ENCODE data around the gene CHRM2.

The CHRM2 gene

DNA sequence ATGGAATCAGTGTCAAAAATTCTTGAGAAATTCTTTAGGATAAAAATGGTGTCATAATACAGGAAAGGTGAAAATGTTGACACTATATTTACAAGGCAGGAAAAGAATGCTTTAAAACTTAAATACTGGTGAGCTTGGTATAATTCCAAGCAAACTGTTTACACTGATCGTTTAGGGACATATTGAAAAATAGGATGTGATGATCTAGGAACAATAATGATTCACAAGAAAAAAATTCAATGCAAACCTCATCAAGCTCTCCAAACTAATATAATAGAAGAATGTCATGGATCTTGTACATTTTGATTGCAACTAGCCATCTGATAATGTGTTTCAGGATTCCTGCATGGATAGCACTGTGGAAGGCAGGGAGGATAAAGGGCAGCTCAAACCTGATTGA lies 98.4 kb downstream of the CHRM2 start:
- no peak for DNase-seq

- no peak for DNase-seq
These were observed 101.3 kb downstream of the CHRM2 start for GRCh38 chr7:136969761-136970160.

GRCh38 chr7:136971776-136972175 lies 103.3 kb downstream of the CHRM2 start:
- no peak for DNase-seq

DNA sequence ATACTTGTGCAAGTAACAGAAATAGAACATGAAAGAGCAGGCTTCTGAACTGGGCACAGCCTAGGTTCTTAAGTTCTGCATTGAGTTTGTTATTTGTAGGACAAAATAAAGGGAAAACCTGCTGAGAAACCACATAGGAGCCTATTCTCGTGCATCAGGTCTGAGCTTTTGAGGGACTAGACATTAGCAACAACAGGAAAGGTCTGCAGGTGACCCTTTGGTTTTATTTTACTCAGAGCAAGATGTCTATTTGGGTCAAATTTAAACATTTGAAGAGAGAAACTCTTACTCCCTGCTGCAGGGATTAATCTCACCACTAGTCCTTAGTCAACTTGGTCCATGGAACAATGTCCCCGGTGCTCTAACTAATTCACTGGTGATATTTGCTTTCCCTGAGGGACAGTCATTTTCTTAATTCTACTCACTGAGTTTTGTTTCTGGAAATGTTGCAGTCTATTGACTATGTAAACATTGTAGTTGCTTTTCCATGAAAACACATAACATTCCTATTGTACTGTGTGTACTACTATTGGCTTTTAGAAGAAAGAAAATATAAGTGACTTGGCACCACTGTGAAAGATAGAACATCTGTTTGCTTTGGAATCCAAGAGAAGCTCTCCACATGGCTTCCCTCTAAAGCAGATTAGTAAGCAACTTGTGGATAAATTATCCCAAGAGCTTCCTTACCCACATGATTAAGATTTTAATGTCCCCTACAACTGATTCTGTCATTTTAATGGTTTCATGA lies 108.2 kb downstream of the CHRM2 start:
- DNase-seq, result no peak

GRCh38 chr7:136993377-136993776 lies 124.9 kb downstream of the CHRM2 start:
- no peak for DNase-seq

- DNase-seq, result no peak
These were observed 129.3 kb downstream of the CHRM2 start for GRCh38 chr7:136997735-136998134.

- DNase-seq, result no peak
These were observed 130.0 kb downstream of the CHRM2 start for GRCh38 chr7:136998495-136998894.

DNA sequence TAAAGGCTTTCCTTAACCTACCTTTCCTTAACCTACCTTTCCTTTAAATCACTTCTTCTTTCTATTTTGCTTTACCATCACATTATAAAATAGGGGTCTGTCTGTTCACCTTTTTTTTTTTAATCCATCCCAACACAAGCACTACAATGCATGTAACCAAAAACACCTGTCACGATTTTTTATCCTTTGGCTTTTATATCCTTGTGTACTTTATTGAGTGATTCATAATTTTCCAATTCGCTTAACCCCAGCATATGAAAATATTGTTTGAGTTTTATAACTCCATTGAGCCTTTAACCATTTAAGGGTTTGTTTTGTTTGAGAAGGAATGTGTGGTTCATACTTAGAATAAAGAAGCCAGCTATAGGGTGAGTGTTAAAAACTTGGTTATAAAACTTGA lies 132.2 kb downstream of the CHRM2 start:
- DNase-seq, result no peak

- no peak for DNase-seq
These were observed 132.6 kb downstream of the CHRM2 start for GRCh38 chr7:137001041-137001440.

DNA sequence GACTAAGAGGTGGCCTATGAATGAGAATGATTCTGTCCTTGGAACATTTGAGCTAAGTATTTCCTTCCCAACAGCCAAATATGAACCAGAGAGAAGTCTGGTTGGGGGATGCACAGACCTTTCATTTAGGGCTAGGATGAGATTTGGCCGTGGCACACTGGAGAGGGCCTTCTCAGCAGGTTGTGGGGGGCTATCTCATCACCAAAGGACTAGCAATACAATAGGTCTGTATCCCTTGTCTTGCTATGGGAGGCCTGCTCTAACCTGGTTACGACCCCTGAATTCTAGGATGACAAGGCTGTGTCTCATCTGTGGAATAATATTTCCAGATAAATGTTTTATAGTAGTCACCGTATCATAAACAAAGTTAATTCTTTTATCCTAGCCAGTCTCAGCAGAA lies 133.0 kb downstream of the CHRM2 start:
- no peak for DNase-seq

GRCh38 chr7:137003086-137003485 lies 134.6 kb downstream of the CHRM2 start:
- no peak for DNase-seq

DNA sequence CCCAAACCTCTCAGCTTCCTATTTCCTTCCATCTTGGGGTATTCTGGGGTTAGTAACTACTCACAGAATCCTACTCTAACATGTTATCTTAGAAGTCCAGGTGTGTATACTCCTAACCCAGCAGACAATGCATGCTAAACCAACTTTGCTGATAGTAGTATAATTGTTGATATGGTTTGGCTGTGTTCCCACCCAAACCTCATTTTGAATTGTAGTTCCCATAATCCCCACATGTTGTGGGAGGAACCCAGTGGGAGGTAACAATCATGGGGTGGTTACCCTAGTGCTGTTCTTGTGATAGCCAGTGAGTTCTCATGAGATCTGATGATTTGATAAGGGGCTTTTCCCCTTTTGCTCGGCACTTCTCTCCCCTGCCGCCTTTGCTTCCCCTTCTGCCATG lies 135.1 kb downstream of the CHRM2 start:
- no peak for DNase-seq

- DNase-seq, result no peak
These were observed 137.4 kb downstream of the CHRM2 start for GRCh38 chr7:137005873-137006272.

DNA sequence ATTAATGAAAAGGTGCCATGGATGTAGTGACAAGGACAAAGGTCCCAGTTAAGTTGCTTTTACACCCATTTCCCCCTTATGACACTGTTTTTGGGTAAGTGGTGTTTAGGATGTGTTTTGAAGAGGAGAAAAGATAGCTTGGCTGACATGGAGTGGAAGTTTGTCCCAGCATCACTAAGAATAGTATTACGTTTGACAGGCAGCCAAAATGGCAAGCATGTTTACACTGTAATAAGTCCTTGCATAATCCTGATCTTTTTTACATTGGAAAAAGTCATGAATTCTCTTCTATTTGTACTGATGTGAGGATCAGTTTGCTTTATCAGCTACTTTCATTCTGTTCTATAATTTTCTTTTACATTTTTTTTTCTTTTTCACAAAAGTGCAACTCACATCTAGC lies 137.8 kb downstream of the CHRM2 start:
- no peak for DNase-seq

GRCh38 chr7:137007001-137007694 lies 138.7 kb downstream of the CHRM2 start:
- no peak for DNase-seq

DNA sequence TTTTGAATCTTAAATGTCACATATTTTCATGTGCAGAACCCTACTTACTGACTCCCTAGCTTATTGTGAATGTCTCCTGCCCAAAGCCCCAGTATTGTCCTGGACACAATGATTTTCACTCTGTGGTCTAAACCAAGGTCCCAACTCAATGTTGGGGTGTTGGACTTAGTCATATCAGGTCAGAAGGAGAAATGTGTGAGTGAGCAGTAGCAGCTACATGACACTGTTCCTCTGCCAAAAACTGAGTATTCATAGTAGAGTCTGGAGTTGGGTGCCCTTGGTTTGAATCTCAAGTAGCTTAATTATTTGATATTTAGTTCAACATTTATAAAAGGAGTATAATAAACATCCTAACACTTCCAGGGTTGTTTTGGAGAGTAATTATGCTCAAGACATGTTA lies 141.0 kb downstream of the CHRM2 start:
- no peak for DNase-seq

DNA sequence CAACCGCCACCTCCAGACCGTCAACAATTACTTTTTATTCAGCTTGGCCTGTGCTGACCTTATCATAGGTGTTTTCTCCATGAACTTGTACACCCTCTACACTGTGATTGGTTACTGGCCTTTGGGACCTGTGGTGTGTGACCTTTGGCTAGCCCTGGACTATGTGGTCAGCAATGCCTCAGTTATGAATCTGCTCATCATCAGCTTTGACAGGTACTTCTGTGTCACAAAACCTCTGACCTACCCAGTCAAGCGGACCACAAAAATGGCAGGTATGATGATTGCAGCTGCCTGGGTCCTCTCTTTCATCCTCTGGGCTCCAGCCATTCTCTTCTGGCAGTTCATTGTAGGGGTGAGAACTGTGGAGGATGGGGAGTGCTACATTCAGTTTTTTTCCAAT lies 146.6 kb downstream of the CHRM2 start:
- no peak for DNase-seq

DNA sequence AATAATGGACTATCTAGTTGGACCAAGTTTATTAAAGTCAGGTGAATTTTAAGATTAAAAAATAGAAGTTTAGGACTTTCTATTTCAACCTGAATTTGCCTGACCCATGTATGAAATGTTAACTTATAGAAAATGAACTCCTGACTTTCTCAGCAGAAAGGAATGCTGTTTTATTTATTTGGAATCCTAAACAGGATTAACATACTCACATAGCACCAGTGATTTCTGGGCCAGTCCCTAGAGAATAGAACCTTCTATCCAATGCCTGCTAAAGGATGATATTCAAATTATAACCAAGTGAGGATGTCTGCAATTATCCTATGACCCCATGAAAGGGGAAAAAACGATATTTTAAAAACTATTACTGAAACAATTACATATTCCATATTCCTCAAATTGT lies 148.8 kb downstream of the CHRM2 start:
- DNase-seq, result no peak

GRCh38 chr7:137018468-137018867 lies 150.0 kb downstream of the CHRM2 start:
- DNase-seq, result no peak

DNA sequence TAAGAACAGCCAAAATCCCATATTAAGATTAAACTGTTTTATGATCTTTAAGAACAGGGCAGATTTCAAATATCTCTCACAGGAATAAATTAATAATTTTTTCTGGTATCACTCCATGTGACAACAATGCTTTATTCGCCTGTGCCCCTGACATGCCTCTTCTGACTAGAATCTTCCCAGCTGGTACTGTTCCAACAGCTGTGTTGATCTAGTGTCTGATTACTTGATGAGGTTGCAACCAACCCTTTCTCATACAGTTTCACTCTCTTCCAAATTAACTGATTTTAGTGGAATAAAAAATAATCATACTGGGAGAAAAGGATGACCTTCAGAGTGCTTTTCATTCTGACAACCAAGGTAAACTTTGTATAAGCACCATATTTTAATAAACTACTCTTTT lies 151.9 kb downstream of the CHRM2 start:
- DNase-seq, result no peak

GRCh38 chr7:137025469-137026175 lies 157.2 kb downstream of the CHRM2 start:
- DNase-seq, result no peak

DNA sequence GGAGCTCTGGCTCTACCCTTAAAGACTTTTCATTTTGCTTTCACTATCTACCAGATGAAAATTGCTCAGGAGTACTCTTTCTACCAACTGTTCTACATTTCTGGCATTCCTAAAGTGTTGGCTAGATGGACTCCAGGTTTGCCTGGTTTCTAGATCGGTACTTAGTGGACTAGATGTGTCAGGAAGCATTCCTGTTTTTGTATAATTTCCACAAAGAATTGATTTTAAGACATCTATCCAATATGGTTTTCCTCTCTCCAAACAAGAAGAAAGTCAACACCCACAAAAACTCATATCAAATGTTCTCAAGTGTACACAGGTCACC lies 157.7 kb downstream of the CHRM2 start:
- no peak for DNase-seq

DNA sequence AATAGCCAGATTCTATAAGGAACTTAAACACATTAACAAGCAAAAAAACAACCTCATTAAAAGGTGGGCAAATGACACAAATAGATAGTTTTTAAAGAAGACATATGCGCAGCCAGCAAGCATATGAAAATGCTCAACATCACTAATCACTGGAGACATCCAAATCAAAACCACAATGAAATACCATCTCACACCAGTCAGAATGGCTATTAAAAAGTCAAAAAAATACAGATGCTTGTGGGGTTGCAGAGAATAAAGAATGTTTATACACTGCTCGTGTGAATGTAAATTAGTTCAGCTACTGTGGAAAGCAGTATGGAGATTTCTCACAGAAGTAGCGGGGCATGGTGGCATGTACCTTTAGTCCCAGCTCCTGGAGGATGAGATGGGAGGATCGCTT lies 164.0 kb downstream of the CHRM2 start:
- no peak for DNase-seq

DNA sequence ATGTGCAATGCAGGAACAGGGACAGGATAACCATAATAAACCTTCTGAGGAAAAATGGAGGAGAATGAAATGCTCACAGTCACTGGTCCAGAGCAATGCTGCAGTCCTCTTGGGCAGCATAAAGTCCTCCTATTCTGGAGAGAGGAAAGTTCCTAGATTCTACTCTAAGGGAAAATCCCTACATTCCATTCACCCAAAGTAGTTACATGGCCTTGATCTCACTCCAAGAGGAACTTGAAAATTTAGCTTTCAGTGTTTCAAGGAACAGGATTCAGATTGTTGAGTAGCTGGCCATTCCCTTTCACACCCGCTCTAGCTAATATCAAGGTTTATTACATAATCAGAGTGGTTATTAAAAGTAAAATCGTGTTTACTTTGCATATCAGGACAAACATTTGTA lies 168.3 kb downstream of the CHRM2 start:
- DNase-seq, result no peak

Data from midbrain (tissue), 1 donor.